K562 (cell line): Measurements from ENCODE around the gene PARD6B. TPM values are rescaled to one million over a fixed set of nuclear protein-coding genes. Genes with fewer than 3 reads are reported as not detected.
A peak's percentile ranks its signal among the peaks of the same experiment; 100 is the strongest.
"Not testable (repeated sequence)": the region's sequence is repeated elsewhere in the genome, so short reads cannot be mapped to it uniquely, and the experiment has no call there.

Source experiments
- GATAD2A ChIP-seq: fragments of 450-650 bp; IDR thresholded peaks from 2 replicates; pipeline ENCODE4 v1.6.1; 2017
- MTA2 ChIP-seq: fragments of 450-650 bp; IDR thresholded peaks from 2 replicates; pipeline ENCODE4 v1.6.1; 2016; ENCODE audit warnings: low read depth
- NCOA4 ChIP-seq: fragments of 450-650 bp; IDR thresholded peaks from 2 replicates; pipeline ENCODE4 v1.6.1; 2018; ENCODE audit warnings: mild to moderate bottlenecking; ENCODE audit not compliant: partially characterized antibody
- PKNOX1 ChIP-seq: fragments of 450-650 bp; IDR thresholded peaks from 2 replicates; pipeline ENCODE4 v1.6.1; 2016
- SMARCE1 ChIP-seq: fragments of 450-650 bp; IDR thresholded peaks from 2 replicates; pipeline ENCODE4 v1.7.1; 2016; ENCODE audit warnings: mild to moderate bottlenecking
- ZBTB40 ChIP-seq, 2 experiments: fragments of 450-650 bp in 1 of 2; sonication (generic) in 1 of 2; formaldehyde crosslinking in 1 of 2; IDR thresholded peaks; 2 replicates each; pipeline versions ENCODE4 v1.7.1 to v1.9.0; 2016 to 2022; ENCODE audit warnings: inconsistent platforms in 1 of 2, mild to moderate bottlenecking in 1 of 2, missing genetic modification reagents in 1 of 2
- ZNF584 ChIP-seq: fragments of 200-800 bp; sonication (Bioruptor generic); IDR thresholded peaks from 2 replicates; pipeline ENCODE4 v1.6.1; 2016; ENCODE audit warnings: low read depth, mild to moderate bottlenecking, missing genetic modification characterization, missing compliant biosample characterization
- polyA plus RNA-seq, 8 experiments: library from polyadenylated mRNA; depleted of rRNA in 4 of 8; stranded (reverse) in 5 of 8; unstranded in 3 of 8; fragments of >200 nt; fragmentation: Nextera tagmentation in 2 of 8; fragmentation: Illumina TruSeq in 1 of 8; extraction: Ambion mirVana in 2 of 8; extraction: Trizol in 1 of 8; gene quantifications; 2 replicates each; pipeline versions ENCODE4 v1.2.1 to v1.2.3, GENCODE V29; 2011 to 2014; ENCODE audit warnings: inconsistent platforms in 1 of 8, missing spikeins in 1 of 8
- total RNA-seq, 7 experiments: library from RNA; depleted of rRNA in 6 of 7; stranded (reverse); fragments of >200 nt in 6 of 7; fragmentation: Illumina TruSeq in 2 of 7; extraction: Trizol in 2 of 7; gene quantifications; 2 replicates each; pipeline versions ENCODE4 v1.2.1 to v1.2.3, GENCODE V29; 2011 to 2021; ENCODE audit warnings: low replicate concordance in 1 of 7

PARD6B gene
- total and polyA plus RNA-seq, 9 of the 15 experiments (the other 6 are each of a cell fraction or from before 2014, with no cell fraction given): 1.7 to 12.3 (median 5.5) TPM

GRCh38 chr20:50766955-50767809, 35.8 kb downstream of the PARD6B start (continued):
- TF ChIP-seq SMARCE1 (peak; percentile 71; the same call in 1 of the 2 replicates), ZNF584 (CRISPR knock-in tag) (0 out of 2 replicates have a peak, but pooled peaks have one; percentile 1), MTA2 (peak; percentile 60), NCOA4 (peak; percentile 77), GATAD2A (0 out of 2 replicates have a peak, but pooled peaks have one; percentile 23), ZBTB40 (IDR thresholded peaks at IDR 0.05) (0 out of 2 replicates have a peak, but pooled peaks have one; percentile 29), PKNOX1 (peak; percentile 40)
- not testable (repeated sequence) for TF ChIP-seq ZBTB40 (CRISPR knock-in tag; IDR thresholded peaks at IDR 0.05)
